HepG2 (cell line): ENCODE results near the gene CSMD2. TPM values are rescaled to one million over a fixed set of nuclear protein-coding genes. Genes with fewer than 3 reads are reported as not detected.

Experiments used
- AFF4 ChIP-seq: sonication (generic); formaldehyde crosslinking; IDR thresholded peaks from 2 replicates; pipeline ENCODE4 v1.4.0; 2020; ENCODE audit warnings: missing genetic modification reagents
- FOXA3 ChIP-seq: IDR thresholded peaks from 2 replicates; pipeline ENCODE4 v1.6.1; 2016; ENCODE audit warnings: missing genetic modification reagents, missing compliant biosample characterization
- KIAA2018 ChIP-seq: sonication (generic); formaldehyde crosslinking; IDR thresholded peaks from 2 replicates; pipeline ENCODE4 v1.5.0; 2020; ENCODE audit warnings: mild to moderate bottlenecking, missing genetic modification reagents, borderline replicate concordance
- ZNF101 ChIP-seq: sonication (generic); formaldehyde crosslinking; IDR thresholded peaks from 2 replicates; pipeline ENCODE4 v1.4.0; 2020; ENCODE audit warnings: mild to moderate bottlenecking, low read depth, missing genetic modification reagents, borderline replicate concordance
- ZNF333 ChIP-seq: sonication (generic); formaldehyde crosslinking; IDR thresholded peaks from 2 replicates; pipeline ENCODE4 v1.4.0; 2020; ENCODE audit warnings: mild to moderate bottlenecking, missing genetic modification reagents, borderline replicate concordance
- ZNF567 ChIP-seq: sonication (generic); formaldehyde crosslinking; IDR thresholded peaks from 2 replicates; pipeline ENCODE4 v1.8.1; 2023; ENCODE audit warnings: mild to moderate bottlenecking, missing genetic modification reagents, borderline replicate concordance
- ZNF569 ChIP-seq: sonication (generic); formaldehyde crosslinking; IDR thresholded peaks from 2 replicates; pipeline ENCODE4 v1.5.0; 2020; ENCODE audit warnings: mild to moderate bottlenecking, missing genetic modification reagents, moderate library complexity, borderline replicate concordance
- polyA plus RNA-seq, 8 experiments: library from polyadenylated mRNA; depleted of rRNA in 3 of 8; stranded (reverse) in 7 of 8; unstranded in 1 of 8; fragments of >200 nt; fragmentation: Illumina TruSeq in 4 of 8; extraction: Trizol in 4 of 8; gene quantifications; 2 replicates each; pipeline versions ENCODE4 v1.2.1 to v1.2.3, GENCODE V29; 2011 to 2016; ENCODE audit warnings: low read depth in 4 of 8, missing spikeins in 1 of 8, mixed read lengths in 1 of 8; ENCODE audit not compliant: insufficient read depth in 1 of 8
- total RNA-seq, 5 experiments: library from RNA; depleted of rRNA; stranded (reverse); fragments of >200 nt; fragmentation: Illumina TruSeq; extraction: Trizol; gene quantifications; 2 replicates each; pipeline ENCODE4 v1.2.3, GENCODE V29; 2016; ENCODE audit warnings: low read depth in 1 of 5

The CSMD2 gene
- total and polyA plus RNA-seq, 2 of the 13 experiments (the other 11 are each of a cell fraction or from before 2014, with no cell fraction given): not detected

GRCh38 chr1:34147301-34147700 is 17.7 kb downstream of the CSMD2 start (continued):
- no peak for TF ChIP-seq AFF4 (CRISPR knock-in tag)
- TF ChIP-seq ZNF333 (CRISPR knock-in tag): no peak
- no peak for TF ChIP-seq FOXA3 (CRISPR knock-in tag)
- no peak for TF ChIP-seq ZNF101 (CRISPR knock-in tag)
- TF ChIP-seq ZNF569: no peak
- TF ChIP-seq KIAA2018 (CRISPR knock-in tag): no peak
- TF ChIP-seq ZNF567 (CRISPR knock-in tag): no peak
- TF ChIP-seq, all 625 proteins: peak for 0
